Fibroblast of mammary gland (primary cell): ENCODE data around the gene DNAH10.

Experiments
- DNase-seq: peaks from one replicate; pipeline ENCODE4 v3.0.0-alpha.2; 2010; ENCODE audit warnings: low read depth
- H3K4me3 ChIP-seq: 2 replicates; pipeline ENCODE4 v1.5.1; 2011; ENCODE audit warnings: low read depth, mild to moderate bottlenecking, low read length, moderate library complexity; ENCODE audit not compliant: control insufficient read depth
- TF ChIP-seq, protein P1 (sequence below): conservative IDR thresholded peaks from 2 replicates; pipeline ENCODE4 v1.5.1; 2011; ENCODE audit warnings: low read depth, low read length, inconsistent platforms; ENCODE audit not compliant: control insufficient read depth, insufficient read depth

Gene DNAH10

DNA sequence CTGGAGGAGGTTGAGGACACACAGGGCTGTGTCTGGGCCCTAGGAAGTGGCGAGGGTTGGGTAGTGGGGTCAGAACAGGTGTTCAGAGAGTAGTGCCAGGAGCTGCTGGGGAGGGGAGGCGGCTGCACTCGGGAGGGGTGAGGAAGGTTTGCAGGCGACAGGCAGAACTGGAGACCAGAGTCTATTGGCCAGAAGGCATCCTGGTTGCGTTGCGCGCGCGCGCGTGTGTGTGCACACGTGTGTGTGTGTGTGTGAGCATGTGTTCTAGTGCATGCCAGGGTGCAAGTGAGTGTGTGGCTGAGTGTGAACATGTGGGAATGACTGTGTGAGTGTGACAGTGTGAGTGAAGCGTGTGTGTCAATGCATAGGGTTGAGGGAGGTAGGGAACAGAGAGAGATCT, 124.2 kb downstream of the DNAH10 start:
- no peak for DNase-seq
- TF ChIP-seq, protein P1, sequence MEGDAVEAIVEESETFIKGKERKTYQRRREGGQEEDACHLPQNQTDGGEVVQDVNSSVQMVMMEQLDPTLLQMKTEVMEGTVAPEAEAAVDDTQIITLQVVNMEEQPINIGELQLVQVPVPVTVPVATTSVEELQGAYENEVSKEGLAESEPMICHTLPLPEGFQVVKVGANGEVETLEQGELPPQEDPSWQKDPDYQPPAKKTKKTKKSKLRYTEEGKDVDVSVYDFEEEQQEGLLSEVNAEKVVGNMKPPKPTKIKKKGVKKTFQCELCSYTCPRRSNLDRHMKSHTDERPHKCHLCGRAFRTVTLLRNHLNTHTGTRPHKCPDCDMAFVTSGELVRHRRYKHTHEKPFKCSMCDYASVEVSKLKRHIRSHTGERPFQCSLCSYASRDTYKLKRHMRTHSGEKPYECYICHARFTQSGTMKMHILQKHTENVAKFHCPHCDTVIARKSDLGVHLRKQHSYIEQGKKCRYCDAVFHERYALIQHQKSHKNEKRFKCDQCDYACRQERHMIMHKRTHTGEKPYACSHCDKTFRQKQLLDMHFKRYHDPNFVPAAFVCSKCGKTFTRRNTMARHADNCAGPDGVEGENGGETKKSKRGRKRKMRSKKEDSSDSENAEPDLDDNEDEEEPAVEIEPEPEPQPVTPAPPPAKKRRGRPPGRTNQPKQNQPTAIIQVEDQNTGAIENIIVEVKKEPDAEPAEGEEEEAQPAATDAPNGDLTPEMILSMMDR, result no peak
- no peak overlapping the region for H3K4me3 ChIP-seq

DNA sequence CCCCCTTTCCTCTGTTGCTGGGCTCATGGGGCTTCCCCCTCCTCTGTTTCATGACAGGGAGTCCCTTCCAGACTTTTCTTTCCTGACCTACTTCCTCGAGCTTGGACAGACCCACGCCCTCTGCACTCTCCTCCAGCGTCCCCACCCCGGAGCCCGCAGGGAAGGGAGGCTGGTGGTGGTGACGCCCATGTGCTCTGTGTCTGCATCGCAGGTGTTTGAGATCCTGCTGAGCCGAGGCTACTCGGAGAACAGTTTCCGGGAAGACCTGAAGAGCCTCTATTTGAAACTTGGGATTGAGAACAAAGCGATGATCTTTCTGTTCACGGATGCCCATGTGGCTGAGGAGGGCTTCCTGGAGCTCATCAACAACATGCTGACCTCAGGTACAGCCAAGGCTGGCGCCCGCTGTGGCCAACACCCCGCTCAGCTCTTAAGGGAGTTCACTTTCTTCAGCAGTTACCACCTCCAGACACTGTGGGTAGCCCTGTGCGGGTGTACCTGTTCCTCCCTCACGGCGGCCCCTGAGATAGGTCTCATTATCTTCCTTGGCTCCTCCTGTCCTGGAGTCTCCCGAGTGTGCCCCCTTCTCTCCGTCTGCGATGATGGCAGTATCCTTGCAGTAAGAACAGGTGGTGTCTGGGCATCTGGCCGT, 125.0 kb downstream of the DNAH10 start:
- TF ChIP-seq, protein P1, result no peak
- DNase-seq, result no peak
- H3K4me3 ChIP-seq, result no peak overlapping the region

DNA sequence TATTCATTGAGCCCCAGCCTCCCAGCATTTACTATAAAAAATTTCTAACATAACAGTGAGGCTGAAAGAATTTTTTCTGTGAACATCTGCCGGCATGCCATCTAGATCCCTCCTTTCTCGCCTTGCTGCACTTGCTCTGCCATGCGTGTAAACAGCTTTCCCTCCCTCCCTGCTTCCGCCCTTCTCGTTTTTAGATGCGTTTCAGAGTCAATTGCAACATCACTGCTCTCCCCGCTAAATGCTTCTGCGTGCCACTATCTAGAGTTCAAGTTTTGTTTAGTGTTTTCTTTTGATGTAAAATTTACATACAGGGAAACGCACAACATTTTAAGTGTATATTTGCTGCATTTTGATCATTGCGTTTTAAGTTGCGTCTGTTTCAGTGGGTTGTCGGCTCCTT, 126.9 kb downstream of the DNAH10 start:
- DNase-seq, result no peak
- no peak overlapping the region for H3K4me3 ChIP-seq
- TF ChIP-seq, protein P1, result no peak

DNA sequence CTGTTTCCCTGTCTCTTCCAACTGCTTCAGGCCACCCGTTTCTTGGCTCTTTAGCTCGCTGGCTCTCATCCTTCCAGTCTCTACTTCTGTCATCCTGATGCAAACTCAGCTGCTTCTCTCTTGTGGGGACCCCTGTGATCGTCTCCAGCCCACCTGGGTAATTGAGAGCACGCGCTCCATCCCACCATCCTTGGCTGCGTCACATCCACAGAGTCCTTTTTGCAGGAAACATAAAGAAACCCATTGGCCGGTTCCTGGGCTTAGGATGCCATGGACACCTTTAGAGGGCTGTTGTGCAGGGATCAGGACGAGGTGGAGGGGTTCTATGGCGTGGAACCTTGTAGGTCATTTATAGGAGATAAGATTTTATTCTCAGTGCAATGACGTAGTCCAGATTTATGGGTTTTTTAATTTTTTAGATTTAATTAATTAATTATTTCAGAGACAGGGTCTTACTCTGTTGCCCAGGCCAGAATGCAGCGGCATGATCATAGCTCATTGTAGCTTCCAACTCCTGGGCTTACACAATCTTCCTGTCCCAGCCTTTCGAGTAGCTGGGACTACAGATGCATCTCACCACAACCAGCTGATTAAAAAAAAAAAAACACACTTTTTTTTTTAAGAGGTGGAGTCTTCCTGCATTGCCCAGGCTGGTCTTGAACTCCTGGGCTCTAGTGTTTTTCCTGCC, 127.9 kb downstream of the DNAH10 start:
- TF ChIP-seq, protein P1, result no peak
- DNase-seq, result no peak
- no peak overlapping the region for H3K4me3 ChIP-seq

DNA sequence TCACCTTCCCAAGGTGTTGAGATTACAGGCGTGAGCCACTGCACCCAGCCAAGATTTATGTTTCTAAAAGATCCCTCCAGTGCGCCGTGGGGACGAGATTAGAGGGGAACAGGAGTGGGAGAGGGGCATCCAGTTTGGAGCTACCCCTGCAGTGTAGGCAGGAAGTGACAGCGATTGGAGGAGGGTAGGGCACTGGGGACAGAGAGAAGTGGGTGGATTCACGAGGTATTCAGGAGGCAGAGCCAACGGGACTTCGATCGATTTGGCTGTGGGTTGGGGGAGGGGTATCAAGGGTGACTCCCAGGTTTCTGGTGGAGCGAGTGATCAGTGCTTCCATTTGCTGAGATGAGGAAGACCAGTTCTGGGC, 128.4 kb downstream of the DNAH10 start:
- H3K4me3 ChIP-seq, result no peak overlapping the region
- TF ChIP-seq, protein P1, result no peak
- no peak for DNase-seq

DNA sequence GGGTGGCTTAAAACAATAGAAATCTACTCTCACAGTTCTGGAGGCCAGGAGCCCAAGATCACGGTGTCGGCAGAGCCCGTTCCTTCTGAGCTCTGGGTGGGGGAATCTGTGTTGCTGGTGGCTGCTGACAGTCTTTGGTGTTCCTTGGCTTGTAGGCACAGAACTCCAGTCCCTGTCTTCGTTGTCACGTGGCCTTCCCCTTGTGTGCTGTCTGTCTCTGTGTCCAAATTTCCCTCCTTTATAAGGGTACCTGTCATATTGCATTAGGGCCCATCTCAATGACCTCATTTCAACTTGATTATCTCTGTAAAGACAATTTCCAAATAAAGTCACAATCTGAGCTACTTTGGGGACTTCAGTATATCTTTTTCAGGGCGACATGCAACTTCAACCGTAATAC, 128.9 kb downstream of the DNAH10 start:
- TF ChIP-seq, protein P1, result no peak
- no peak for DNase-seq
- no peak overlapping the region for H3K4me3 ChIP-seq
